Transverse colon (tissue), 4 donors: ENCODE measurements around the gene SMG6.

ENCODE experiments used
- CTCF ChIP-seq, 5 experiments: fragments of 200-600 bp in 3 of 5; fragments of 450-650 bp in 2 of 5; sonication (generic) in 3 of 5; IDR thresholded peaks; 1 replicate in 2 of 5; 2 replicates in 3 of 5; pipeline ENCODE4 v1.5.1; 2016 to 2017; ENCODE audit warnings: antibody characterized with exemption in 5 of 5, inconsistent platforms in 3 of 5, mild to moderate bottlenecking in 2 of 5, moderate library complexity in 1 of 5
- EP300 ChIP-seq: sonication (generic); formaldehyde crosslinking; IDR thresholded peaks from one replicate; pipeline ENCODE4 v1.6.1; 2017; ENCODE audit warnings: antibody characterized with exemption, low read depth
- POLR2A ChIP-seq: fragments of 450-650 bp; IDR thresholded peaks from one replicate; pipeline ENCODE4 v1.6.1; 2016; ENCODE audit warnings: antibody characterized with exemption, mild to moderate bottlenecking, moderate library complexity
- POLR2AphosphoS5 ChIP-seq, 3 donors: sonication (generic); formaldehyde crosslinking; IDR thresholded peaks; one replicate each; pipeline ENCODE4 v1.6.1; 2016; ENCODE audit warnings: antibody characterized with exemption in 3 of 3

- TF ChIP-seq CTCF (IDR thresholded peaks at IDR 0.05): no peak
- no peak for TF ChIP-seq POLR2A
- no peak for TF ChIP-seq EP300
- no peak for TF ChIP-seq POLR2AphosphoS5 (IDR thresholded peaks at IDR 0.05)
These were observed 53.2 kb downstream of the SMG6 start for GRCh38 chr17:2250140-2251095.
